ENCODE measurements around the gene DHRSX.
"Not testable (repeated sequence)": the region's sequence is repeated elsewhere in the genome, so short reads cannot be mapped to it uniquely, and the experiment has no call there.

DHRSX gene

GRCh38 chrX:2500803-2501558 is at the start of gene DHRSX, which contains the start of gene ZBED1:
DHRSX (minus strand) TSS chrX:2500976; CDS start chrX:2500925, 51 bp downstream.
ZBED1 (minus strand) TSS chrX:2500976; CDS start chrX:2490719, 10,257 bp downstream.
- peak; percentile 89 for DNase-seq (ENCODE audit: low spot score)

GRCh38 chrX:2549876-2550275 is 49.1 kb upstream of the DHRSX start:
- DNase-seq (ENCODE audit: low spot score), result no peak

- DNase-seq (ENCODE audit: low spot score), result no peak
These were observed 48.1 kb upstream of the DHRSX start for GRCh38 chrX:2548711-2549423.

GRCh38 chrX:2547736-2548135 is 47.0 kb upstream of the DHRSX start:
- DNase-seq (ENCODE audit: low spot score), result no peak

- DNase-seq (ENCODE audit: low spot score), result no peak
These were observed 45.7 kb upstream of the DHRSX start for GRCh38 chrX:2546496-2546895.

GRCh38 chrX:2545144-2545543 is 44.4 kb upstream of the DHRSX start:
- no peak for DNase-seq (ENCODE audit: low spot score)

GRCh38 chrX:2542826-2543521 is 42.2 kb upstream of the DHRSX start:
- DNase-seq (ENCODE audit: low spot score), result no peak

- DNase-seq (ENCODE audit: low spot score), result no peak
These were observed 40.8 kb upstream of the DHRSX start for GRCh38 chrX:2541603-2542002.

- DNase-seq (ENCODE audit: low spot score), result no peak
These were observed 39.7 kb upstream of the DHRSX start for GRCh38 chrX:2540426-2540947.

GRCh38 chrX:2539586-2539985 is 38.8 kb upstream of the DHRSX start:
- DNase-seq (ENCODE audit: low spot score), result no peak

GRCh38 chrX:2538031-2538757 is 37.4 kb upstream of the DHRSX start:
- no peak for DNase-seq (ENCODE audit: low spot score)

- no peak for DNase-seq (ENCODE audit: low spot score)
These were observed 36.2 kb upstream of the DHRSX start for GRCh38 chrX:2536974-2537373.

- no peak for DNase-seq (ENCODE audit: low spot score)
These were observed 35.4 kb upstream of the DHRSX start for GRCh38 chrX:2536141-2536540.

GRCh38 chrX:2534261-2535021 is 33.7 kb upstream of the DHRSX start:
- not testable (repeated sequence) for DNase-seq (ENCODE audit: low spot score)

- no peak for DNase-seq (ENCODE audit: low spot score)
These were observed 32.6 kb upstream of the DHRSX start for GRCh38 chrX:2533424-2533823.

GRCh38 chrX:2526390-2526789 is 25.6 kb upstream of the DHRSX start:
- no peak for DNase-seq (ENCODE audit: low spot score)

GRCh38 chrX:2523911-2524310 is 23.1 kb upstream of the DHRSX start:
- DNase-seq (ENCODE audit: low spot score), result no peak

- no peak for DNase-seq (ENCODE audit: low spot score)
These were observed 21.2 kb upstream of the DHRSX start for GRCh38 chrX:2521927-2522386.

- no peak for DNase-seq (ENCODE audit: low spot score)
These were observed 20.5 kb upstream of the DHRSX start for GRCh38 chrX:2521092-2521926.

- DNase-seq (ENCODE audit: low spot score), result no peak
These were observed 19.8 kb upstream of the DHRSX start for GRCh38 chrX:2520539-2520938.

Measured in GM03348 (cell line).